ENCODE measurements around the gene CD207. TPM values are rescaled to one million over a fixed set of nuclear protein-coding genes. Genes with fewer than 3 reads are reported as not detected.
"Not testable (repeated sequence)": the region's sequence is repeated elsewhere in the genome, so short reads cannot be mapped to it uniquely, and the experiment has no call there.

The CD207 gene
- total and polyA plus RNA-seq, 7 experiments from 2014 or later: 0.27 TPM; not detected in 6

DNA sequence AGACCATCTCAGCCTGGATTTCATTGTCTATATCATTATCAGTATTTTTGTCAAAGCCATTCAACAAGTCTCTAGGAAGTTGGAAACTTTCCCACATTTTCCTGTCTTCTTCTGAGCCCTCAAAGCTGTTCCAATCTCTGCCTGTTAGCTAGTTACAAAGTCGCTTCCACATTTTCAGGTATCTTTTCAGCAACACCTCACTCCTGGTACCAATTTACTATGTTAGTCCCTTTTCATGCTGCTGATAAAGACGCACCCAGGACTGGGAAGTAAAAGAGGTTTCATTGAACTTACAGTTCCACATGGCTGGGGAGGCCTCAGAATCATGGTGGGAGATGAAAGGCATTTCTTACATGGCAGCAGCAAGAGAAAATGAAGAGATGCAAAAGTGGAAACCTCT is 35.9 kb downstream of the CD207 start:
- Mint-ChIP-seq H3K9me3 (peaks cover 0 to 7% (median 5%) of the 10 kb centered on the region in 11 donors), H3K4me3 (no peak overlapping the region), H3K27me3 (peaks cover 0 to 11% (median 6%) of the 10 kb centered on the region in 5 donors), H3K36me3 (peaks cover 0 to 7% (median 6%) of the 10 kb centered on the region in 5 donors), H3K27ac (no peak overlapping the region), H3K4me1 (peaks cover 0 to 2% (median 0%) of the 10 kb centered on the region in 7 donors)
- Histone ChIP-seq H3K9me3 (ENCODE audit: control insufficient read depth in 2 of 3, low read length in 3 of 3) (no peaks in the 10 kb centered on the region), H3K27ac (ENCODE audit: low read depth, low read length) (no peak overlapping the region), H3K4me3 (ENCODE audit: low read length) (no peak overlapping the region), H3K27me3 (ENCODE audit: control insufficient read depth in 2 of 2, insufficient read depth in 2 of 2, low read length in 2 of 2) (no peaks in the 10 kb centered on the region), H3K36me3 (ENCODE audit: control insufficient read depth in 2 of 3, insufficient read depth in 3 of 3, low read length in 3 of 3) (no peaks in the 10 kb centered on the region), H3K4me1 (ENCODE audit: control insufficient read depth in 2 of 2, insufficient read depth in 2 of 2, low read length in 2 of 2) (no peaks in the 10 kb centered on the region)
- ATAC-seq: no peak
- CTCF ChIA-PET: no interaction called here
- POLR2A ChIA-PET: no interaction called here
- DNase-seq: no peak
- intact Hi-C loops (cut with micrococcal nuclease): no loop called here

DNA sequence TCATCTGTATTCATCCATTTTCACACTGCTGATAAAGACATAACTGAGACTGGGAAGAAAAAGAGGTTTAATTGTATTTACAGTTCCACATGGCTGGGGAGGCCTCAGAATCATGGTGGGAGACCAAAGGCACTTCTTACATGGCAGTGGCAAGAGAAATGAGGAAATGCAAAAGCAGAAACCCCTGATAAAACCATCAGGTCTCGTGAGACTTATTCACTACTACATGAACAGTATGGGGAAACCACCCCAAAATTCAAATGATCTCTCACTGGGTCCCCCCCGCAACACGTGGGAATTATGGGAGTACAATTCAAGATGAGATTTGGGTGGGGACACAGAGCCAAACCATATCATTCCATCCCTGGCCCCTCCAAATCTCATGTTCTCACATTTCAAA is 37.6 kb downstream of the CD207 start:
- H3K4me1 ChIP-seq (ENCODE audit: control insufficient read depth in 2 of 2, insufficient read depth in 2 of 2, low read length in 2 of 2); H3K27ac Mint-ChIP-seq; H3K4me3 ChIP-seq (ENCODE audit: low read length); H3K27me3 ChIP-seq (ENCODE audit: control insufficient read depth in 2 of 2, insufficient read depth in 2 of 2, low read length in 2 of 2); H3K27ac ChIP-seq (ENCODE audit: low read depth, low read length); H3K4me3 Mint-ChIP-seq; H3K4me1 Mint-ChIP-seq; H3K36me3 Mint-ChIP-seq; POLR2A ChIA-PET; intact Hi-C loops (cut with micrococcal nuclease); ATAC-seq; DNase-seq; H3K9me3 Mint-ChIP-seq; H3K36me3 ChIP-seq (ENCODE audit: control insufficient read depth in 2 of 3, insufficient read depth in 3 of 3, low read length in 3 of 3); H3K9me3 ChIP-seq (ENCODE audit: control insufficient read depth in 2 of 3, low read length in 3 of 3): not testable (repeated sequence)
- H3K27me3 Mint-ChIP-seq: peaks cover 5 to 21% (median 9%) of the 10 kb centered on the region in 5 donors
- CTCF ChIA-PET: interaction anchor here (0.6 to 1.7 kb wide), 2 partner anchors 11 to 1855 kb away, joined by 3 read pairs; no protein-coding TSS in a partner anchor

GRCh38 chr2:70797506-70797905 is 38.1 kb downstream of the CD207 start:
- Mint-ChIP-seq H3K4me1 (peaks cover 0 to 5% (median 0%) of the 10 kb centered on the region in 7 donors), H3K27ac (no peak overlapping the region), H3K36me3 (peaks cover 0 to 7% (median 6%) of the 10 kb centered on the region in 5 donors), H3K4me3 (no peak overlapping the region), H3K27me3 (peaks cover 8 to 21% (median 12%) of the 10 kb centered on the region in 5 donors), H3K9me3 (peaks cover 0 to 7% (median 5%) of the 10 kb centered on the region in 11 donors)
- Histone ChIP-seq H3K27ac (ENCODE audit: low read depth, low read length) (no peak overlapping the region), H3K4me3 (ENCODE audit: low read length) (no peak overlapping the region), H3K9me3 (ENCODE audit: control insufficient read depth in 2 of 3, low read length in 3 of 3) (no peaks in the 10 kb centered on the region), H3K36me3 (ENCODE audit: control insufficient read depth in 2 of 3, insufficient read depth in 3 of 3, low read length in 3 of 3) (no peaks in the 10 kb centered on the region), H3K4me1 (ENCODE audit: control insufficient read depth in 2 of 2, insufficient read depth in 2 of 2, low read length in 2 of 2) (no peaks in the 10 kb centered on the region), H3K27me3 (ENCODE audit: control insufficient read depth in 2 of 2, insufficient read depth in 2 of 2, low read length in 2 of 2) (no peaks in the 10 kb centered on the region)
- ATAC-seq (no peak), DNase-seq (no peak)
- intact Hi-C loops (cut with micrococcal nuclease): no loop called here
- ChIA-PET POLR2A (no interaction called here), CTCF (interaction anchor here (0.6 to 1.7 kb wide), 2 partner anchors 10 to 1854 kb away, joined by 3 read pairs; no protein-coding TSS in a partner anchor)

DNA sequence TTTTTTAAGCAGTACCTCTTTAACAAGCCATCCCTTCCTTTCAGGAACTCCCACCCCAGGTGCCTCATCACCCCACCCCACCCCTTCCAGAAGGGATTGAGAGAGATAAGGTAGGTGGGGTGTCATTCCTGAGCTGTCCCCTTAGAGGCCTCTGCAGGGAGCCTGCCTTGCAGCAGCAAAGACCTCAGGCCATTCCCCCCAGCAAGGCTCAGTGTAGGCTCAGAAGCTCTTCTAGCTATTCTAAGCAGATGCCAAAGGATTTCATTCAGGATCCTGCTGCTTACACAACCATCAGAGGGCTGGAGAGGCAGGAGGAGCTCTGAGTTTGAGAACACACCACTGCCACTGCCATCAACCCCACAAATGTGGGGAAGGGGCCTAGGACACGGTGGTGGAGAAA is 39.4 kb downstream of the CD207 start:
- no peaks in the 10 kb centered on the region for H3K36me3 ChIP-seq (ENCODE audit: control insufficient read depth in 2 of 3, insufficient read depth in 3 of 3, low read length in 3 of 3)
- Mint-ChIP-seq H3K9me3 (peaks cover 0 to 7% (median 5%) of the 10 kb centered on the region in 11 donors), H3K27me3 (peaks cover 17 to 31% (median 20%) of the 10 kb centered on the region in 5 donors), H3K4me3 (no peak overlapping the region), H3K36me3 (peaks cover 0 to 7% (median 6%) of the 10 kb centered on the region in 5 donors), H3K4me1 (peaks cover 0 to 5% (median 0%) of the 10 kb centered on the region in 7 donors), H3K27ac (no peak overlapping the region)
- intact Hi-C loops (cut with micrococcal nuclease): no loop called here
- ATAC-seq (no peak), DNase-seq (no peak)
- H3K4me1 ChIP-seq (ENCODE audit: control insufficient read depth in 2 of 2, insufficient read depth in 2 of 2, low read length in 2 of 2): no peaks in the 10 kb centered on the region
- H3K27me3 ChIP-seq (ENCODE audit: control insufficient read depth in 2 of 2, insufficient read depth in 2 of 2, low read length in 2 of 2): no peaks in the 10 kb centered on the region
- ChIA-PET POLR2A (no interaction called here), CTCF (interaction anchor here (0.6 to 1.1 kb wide), 2 partner anchors 454 to 814 kb away, joined by 3 to 6 read pairs; no protein-coding TSS in a partner anchor)
- no peaks in the 10 kb centered on the region for H3K9me3 ChIP-seq (ENCODE audit: control insufficient read depth in 2 of 3, low read length in 3 of 3)
- H3K27ac ChIP-seq (ENCODE audit: low read depth, low read length): no peak overlapping the region
- H3K4me3 ChIP-seq (ENCODE audit: low read length): no peak overlapping the region

GRCh38 chr2:70795164-70795995 is 40.2 kb downstream of the CD207 start:
- no peak overlapping the region for H3K27ac ChIP-seq (ENCODE audit: low read depth, low read length)
- peaks cover 0 to 7% (median 5%) of the 10 kb centered on the region in 11 donors for H3K9me3 Mint-ChIP-seq
- H3K4me1 ChIP-seq (ENCODE audit: control insufficient read depth in 2 of 2, insufficient read depth in 2 of 2, low read length in 2 of 2): no peaks in the 10 kb centered on the region
- ATAC-seq: no peak
- no peaks in the 10 kb centered on the region for H3K27me3 ChIP-seq (ENCODE audit: control insufficient read depth in 2 of 2, insufficient read depth in 2 of 2, low read length in 2 of 2)
- H3K9me3 ChIP-seq (ENCODE audit: control insufficient read depth in 2 of 3, low read length in 3 of 3): no peaks in the 10 kb centered on the region
- no peak overlapping the region for H3K27ac Mint-ChIP-seq
- intact Hi-C loops (cut with micrococcal nuclease): no loop called here
- peaks cover 22 to 36% (median 25%) of the 10 kb centered on the region in 5 donors for H3K27me3 Mint-ChIP-seq
- peaks cover 0 to 10% (median 0%) of the 10 kb centered on the region in 7 donors for H3K4me1 Mint-ChIP-seq
- H3K36me3 ChIP-seq (ENCODE audit: control insufficient read depth in 2 of 3, insufficient read depth in 3 of 3, low read length in 3 of 3): no peaks in the 10 kb centered on the region
- DNase-seq: no peak
- no peak overlapping the region for H3K4me3 ChIP-seq (ENCODE audit: low read length)
- peaks cover 0 to 7% (median 6%) of the 10 kb centered on the region in 5 donors for H3K36me3 Mint-ChIP-seq
- H3K4me3 Mint-ChIP-seq: no peak overlapping the region
- POLR2A ChIA-PET: no interaction called here
- CTCF ChIA-PET: interaction anchor here (1.1 to 1.4 kb wide), 2 partner anchors 10 to 76 kb away, joined by 3 read pairs; no protein-coding TSS in a partner anchor

DNA sequence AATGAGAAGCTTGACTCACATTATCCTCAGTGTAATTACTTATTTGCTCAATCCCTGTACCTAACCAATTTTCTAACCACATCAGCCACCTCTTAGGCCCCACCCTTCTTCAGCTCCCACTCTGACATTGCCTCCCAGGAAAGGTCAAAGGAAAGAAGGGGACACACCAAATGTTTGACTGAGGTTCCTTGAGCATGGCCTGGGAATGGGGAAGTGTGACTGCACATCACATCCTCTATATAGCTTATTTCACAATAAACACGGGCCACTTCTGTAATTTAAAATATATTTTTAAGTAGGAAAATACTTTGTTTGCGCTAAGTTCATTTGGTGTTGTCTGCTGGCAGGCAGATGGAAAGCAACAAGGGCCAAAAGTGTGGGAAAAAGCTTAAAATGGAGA is 42.2 kb downstream of the CD207 start:
- H3K4me1 Mint-ChIP-seq: peaks cover 5 to 17% (median 7%) of the 10 kb centered on the region in 7 donors
- Histone ChIP-seq H3K4me3 (ENCODE audit: low read length) (no peak overlapping the region), H3K36me3 (ENCODE audit: control insufficient read depth in 2 of 3, insufficient read depth in 3 of 3, low read length in 3 of 3) (no peaks in the 10 kb centered on the region), H3K4me1 (ENCODE audit: control insufficient read depth in 2 of 2, insufficient read depth in 2 of 2, low read length in 2 of 2) (no peaks in the 10 kb centered on the region), H3K27ac (ENCODE audit: low read depth, low read length) (no peak overlapping the region), H3K9me3 (ENCODE audit: control insufficient read depth in 2 of 3, low read length in 3 of 3) (no peaks in the 10 kb centered on the region), H3K27me3 (ENCODE audit: control insufficient read depth in 2 of 2, insufficient read depth in 2 of 2, low read length in 2 of 2) (peaks cover 0 to 5% of the 10 kb centered on the region in 2 donors)
- peak; percentile 45 for ATAC-seq
- H3K4me3 Mint-ChIP-seq: no peak overlapping the region
- no peaks in the 10 kb centered on the region for H3K9me3 Mint-ChIP-seq
- no peak overlapping the region for H3K27ac Mint-ChIP-seq
- peaks cover 26 to 46% (median 33%) of the 10 kb centered on the region in 5 donors for H3K27me3 Mint-ChIP-seq
- CTCF ChIA-PET: interaction anchor here (0.5 kb wide), 1 partner anchor 176 kb away, joined by 3 read pairs; no protein-coding TSS in a partner anchor
- H3K36me3 Mint-ChIP-seq: no peaks in the 10 kb centered on the region
- intact Hi-C loops (cut with micrococcal nuclease): no loop called here
- POLR2A ChIA-PET: no interaction called here
- no peak for DNase-seq

All from naive thymus-derived CD4-positive, alpha-beta T cell (primary cell).